Stomach smooth muscle (tissue), 2 donors: Measurements from ENCODE around the gene GTSE1.

Source experiments
- H3K27ac ChIP-seq: one replicate; pipeline ENCODE4 v1.7.0; 2013; ENCODE audit warnings: mild to moderate bottlenecking, low read length, inconsistent platforms
- H3K27me3 ChIP-seq, 2 donors: one replicate each; pipeline ENCODE4 v1.7.0; 2013; ENCODE audit warnings: low read length in 2 of 2; ENCODE audit not compliant: insufficient read depth in 2 of 2, control insufficient read depth in 1 of 2
- H3K36me3 ChIP-seq, 2 donors: one replicate each; pipeline ENCODE4 v1.7.0; 2013; ENCODE audit warnings: low read length in 2 of 2; ENCODE audit not compliant: control insufficient read depth in 2 of 2, insufficient read depth in 2 of 2
- H3K4me1 ChIP-seq: one replicate; pipeline ENCODE4 v1.7.0; 2013; ENCODE audit warnings: low read length; ENCODE audit not compliant: control insufficient read depth, insufficient read depth
- H3K4me3 ChIP-seq, 2 donors: one replicate each; pipeline ENCODE4 v1.7.0; 2013; ENCODE audit warnings: low read length in 2 of 2
- H3K9ac ChIP-seq, 2 donors: one replicate each; pipeline ENCODE4 v1.7.0; 2013; ENCODE audit warnings: low read length in 2 of 2, mild to moderate bottlenecking in 1 of 2
- H3K9me3 ChIP-seq, 2 donors: one replicate each; pipeline ENCODE4 v1.7.0; 2013; ENCODE audit warnings: low read length in 2 of 2; ENCODE audit not compliant: control insufficient read depth in 2 of 2
- donor health status: healthy.
- donor health status: Pancreatic carcinoma.

Gene GTSE1

DNA sequence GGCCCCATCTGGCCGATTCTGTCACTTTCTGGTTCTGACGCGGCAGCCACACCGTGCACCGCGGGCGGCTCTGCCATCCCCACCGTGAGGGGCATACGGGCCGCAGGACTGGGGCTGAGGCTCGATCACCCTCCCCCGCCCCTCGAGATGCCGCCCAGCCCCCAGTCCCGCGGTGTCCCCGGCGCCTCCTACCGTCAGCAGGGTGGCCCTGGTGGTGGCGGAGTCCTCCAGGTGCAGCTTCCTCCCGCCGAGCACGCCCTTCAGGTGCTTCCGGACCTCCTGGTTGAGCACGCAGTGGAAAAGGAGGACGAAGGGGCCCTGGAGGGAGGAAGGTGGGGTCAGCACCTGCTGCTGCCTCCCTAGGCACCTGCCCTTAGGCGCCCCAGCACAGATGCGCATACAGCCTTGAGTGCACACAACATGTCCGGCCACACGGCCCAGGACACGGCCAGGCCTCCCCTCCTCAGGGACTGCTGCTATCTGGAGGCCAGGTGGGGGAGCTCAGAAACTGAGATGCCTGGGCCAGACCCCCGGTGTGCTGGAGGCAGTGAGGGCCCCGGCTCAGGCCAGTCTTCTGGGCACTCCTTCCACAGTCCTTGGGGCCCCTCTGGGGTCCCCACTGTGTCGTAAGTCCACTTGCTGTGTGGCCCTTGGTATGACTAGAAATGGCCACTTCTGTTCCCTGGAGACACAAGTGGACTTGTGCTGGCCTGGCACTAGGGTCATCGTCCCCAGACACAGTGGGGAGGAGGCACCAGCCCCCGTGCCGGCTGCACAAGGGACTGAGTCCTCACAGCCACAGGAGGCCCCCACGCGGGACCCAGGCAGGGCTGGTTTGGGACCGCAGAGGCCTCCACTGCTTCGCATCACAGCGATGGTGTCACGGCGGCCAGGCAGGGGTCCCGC lies 70.4 kb downstream of the GTSE1 start:
- peaks cover 5 to 8% of the 10 kb centered on the region in 2 donors for H3K27me3 ChIP-seq
- H3K36me3 ChIP-seq, result no peaks in the 10 kb centered on the region
- no peaks in the 10 kb centered on the region for H3K4me1 ChIP-seq
- no peak overlapping the region for H3K27ac ChIP-seq
- no peak overlapping the region for H3K4me3 ChIP-seq
- H3K9ac ChIP-seq, result no peak overlapping the region
- no peaks in the 10 kb centered on the region for H3K9me3 ChIP-seq

GRCh38 chr22:46367707-46368191 lies 71.1 kb downstream of the GTSE1 start:
- Histone ChIP-seq H3K36me3 (no peaks in the 10 kb centered on the region), H3K4me1 (no peaks in the 10 kb centered on the region), H3K27me3 (peaks cover 7 to 8% of the 10 kb centered on the region in 2 donors), H3K4me3 (no peak overlapping the region), H3K9ac (no peak overlapping the region), H3K9me3 (no peaks in the 10 kb centered on the region), H3K27ac (no peak overlapping the region)

- H3K27me3 ChIP-seq, result peaks cover 11% of the 10 kb centered on the region in 2 donors
- H3K4me1 ChIP-seq, result no peaks in the 10 kb centered on the region
- no peak overlapping the region for H3K4me3 ChIP-seq
- no peaks in the 10 kb centered on the region for H3K9me3 ChIP-seq
- no peak overlapping the region for H3K9ac ChIP-seq
- H3K36me3 ChIP-seq, result no peaks in the 10 kb centered on the region
- no peak overlapping the region for H3K27ac ChIP-seq
Measured at GRCh38 chr22:46368422-46368821, 71.8 kb downstream of the GTSE1 start.

DNA sequence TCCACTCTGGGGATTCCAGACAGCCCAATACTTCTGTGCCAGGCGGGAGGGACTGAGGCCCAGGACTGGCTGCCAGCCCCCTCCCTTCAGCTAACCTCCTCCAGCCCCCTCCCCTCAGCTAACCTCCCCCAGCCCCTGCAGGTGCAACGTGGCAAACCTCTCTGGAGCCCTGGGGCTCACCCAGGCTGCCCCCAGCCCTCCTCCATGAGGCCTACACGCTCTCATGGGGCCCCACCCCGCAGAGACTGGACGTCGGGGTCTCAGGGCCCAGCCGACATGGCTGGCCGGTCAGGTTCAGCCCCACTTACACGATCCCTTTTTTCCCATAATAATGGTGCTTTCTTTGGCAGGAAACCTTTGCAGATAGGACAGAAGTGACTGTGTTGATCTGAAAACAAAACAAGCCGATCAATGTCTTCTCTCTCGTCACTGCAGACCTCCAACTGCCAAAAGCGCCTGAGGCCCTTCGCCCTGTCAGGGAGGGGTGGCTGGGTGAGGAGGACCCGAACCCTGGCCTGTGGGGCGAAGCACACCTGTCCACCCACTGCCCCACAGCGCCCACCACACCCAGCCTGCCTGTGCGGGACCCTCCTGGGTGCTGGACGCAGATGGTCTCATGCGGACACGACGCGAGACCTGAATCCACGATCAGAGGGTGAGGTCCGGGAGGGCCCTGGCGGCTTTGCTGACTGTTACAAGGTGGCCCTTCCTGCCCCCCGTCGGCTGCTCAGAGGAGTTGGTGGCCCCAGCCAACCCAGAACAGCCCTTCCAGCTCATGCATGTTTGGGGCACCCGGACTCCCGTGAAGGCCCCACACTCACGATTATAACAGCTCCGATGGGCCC lies 72.4 kb downstream of the GTSE1 start:
- no peak overlapping the region for H3K4me3 ChIP-seq
- no peaks in the 10 kb centered on the region for H3K9me3 ChIP-seq
- no peak overlapping the region for H3K9ac ChIP-seq
- no peaks in the 10 kb centered on the region for H3K4me1 ChIP-seq
- peaks cover 11% of the 10 kb centered on the region in 2 donors for H3K27me3 ChIP-seq
- H3K27ac ChIP-seq, result no peak overlapping the region
- H3K36me3 ChIP-seq, result no peaks in the 10 kb centered on the region

- Histone ChIP-seq H3K9ac (no peak overlapping the region), H3K4me3 (no peak overlapping the region), H3K27me3 (peaks cover 11% of the 10 kb centered on the region in 2 donors), H3K27ac (no peak overlapping the region), H3K9me3 (no peaks in the 10 kb centered on the region), H3K4me1 (no peaks in the 10 kb centered on the region), H3K36me3 (no peaks in the 10 kb centered on the region)
Measured at GRCh38 chr22:46369716-46370583, 73.3 kb downstream of the GTSE1 start.

DNA sequence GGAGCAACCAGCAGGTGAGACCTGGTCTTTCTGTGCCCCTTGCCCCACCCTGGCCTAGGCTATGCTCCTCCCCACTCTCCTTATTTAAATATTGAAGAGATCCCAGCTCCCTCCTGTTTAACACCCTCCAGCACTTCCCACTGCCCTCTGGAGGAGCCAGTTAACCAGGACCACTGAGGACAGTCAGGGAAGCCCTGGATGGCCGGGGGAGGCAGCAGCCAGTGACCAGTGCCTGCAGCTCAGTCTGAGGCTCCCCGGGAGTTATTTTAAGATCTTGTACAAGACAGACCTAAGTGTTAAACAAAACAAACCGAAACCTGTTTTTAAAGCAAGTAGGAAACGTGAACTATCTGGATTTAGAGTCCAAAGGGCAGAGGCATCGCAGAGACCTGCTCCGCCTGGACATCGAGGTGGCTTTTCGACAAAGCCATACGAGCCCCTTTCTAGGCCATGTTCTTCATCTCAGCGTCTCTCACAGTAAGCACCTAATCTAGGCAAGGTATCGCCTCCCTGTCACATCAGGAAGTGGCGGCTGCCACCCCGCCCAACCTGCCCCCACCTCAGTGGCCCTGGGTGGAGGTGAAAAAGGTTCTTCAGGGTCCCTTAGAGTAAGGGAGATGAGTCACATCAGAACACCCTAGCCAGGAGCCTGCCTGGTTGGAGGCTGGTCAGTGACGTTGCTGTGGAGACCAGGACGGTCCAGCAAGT lies 74.1 kb downstream of the GTSE1 start:
- Histone ChIP-seq H3K9me3 (peaks cover 1 to 2% of the 10 kb centered on the region in 2 donors), H3K36me3 (no peaks in the 10 kb centered on the region)

DNA sequence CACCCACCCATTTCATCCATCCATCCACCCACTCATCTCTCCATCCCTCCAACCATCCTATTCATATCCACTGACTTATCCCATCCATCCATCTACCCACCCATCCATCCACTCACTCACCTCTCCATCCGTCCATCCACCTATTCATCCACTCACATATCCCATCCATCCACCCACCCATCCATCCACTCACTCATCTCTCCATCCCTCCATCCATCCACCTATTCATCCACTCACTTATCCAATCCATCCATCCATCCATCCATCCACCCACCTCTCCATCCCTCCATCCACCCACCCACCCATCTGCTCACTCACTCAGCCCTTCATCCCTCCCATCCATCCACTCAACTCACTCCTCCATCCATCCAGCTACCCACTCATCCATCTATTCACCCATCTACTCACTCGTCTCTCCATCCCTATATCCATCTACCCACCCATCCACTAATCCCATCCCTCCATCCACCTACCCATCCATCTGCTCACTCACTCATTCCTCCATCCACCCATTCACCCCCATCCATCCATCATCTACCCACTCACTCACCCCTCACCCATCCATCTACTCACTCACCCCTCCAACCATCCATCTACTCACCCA lies 75.1 kb downstream of the GTSE1 start:
- Histone ChIP-seq H3K4me3 (no peak overlapping the region), H3K27ac (no peak overlapping the region), H3K36me3 (no peaks in the 10 kb centered on the region), H3K27me3 (peaks cover 8 to 11% of the 10 kb centered on the region in 2 donors), H3K4me1 (no peaks in the 10 kb centered on the region), H3K9me3 (peaks cover 2 to 5% of the 10 kb centered on the region in 2 donors), H3K9ac (no peak overlapping the region)

More for the DNA sequence above, 74.1 kb downstream of the GTSE1 start:
- Histone ChIP-seq H3K9ac (no peak overlapping the region), H3K27ac (no peak overlapping the region), H3K27me3 (peaks cover 11% of the 10 kb centered on the region in 2 donors), H3K4me3 (no peak overlapping the region), H3K4me1 (no peaks in the 10 kb centered on the region)

DNA sequence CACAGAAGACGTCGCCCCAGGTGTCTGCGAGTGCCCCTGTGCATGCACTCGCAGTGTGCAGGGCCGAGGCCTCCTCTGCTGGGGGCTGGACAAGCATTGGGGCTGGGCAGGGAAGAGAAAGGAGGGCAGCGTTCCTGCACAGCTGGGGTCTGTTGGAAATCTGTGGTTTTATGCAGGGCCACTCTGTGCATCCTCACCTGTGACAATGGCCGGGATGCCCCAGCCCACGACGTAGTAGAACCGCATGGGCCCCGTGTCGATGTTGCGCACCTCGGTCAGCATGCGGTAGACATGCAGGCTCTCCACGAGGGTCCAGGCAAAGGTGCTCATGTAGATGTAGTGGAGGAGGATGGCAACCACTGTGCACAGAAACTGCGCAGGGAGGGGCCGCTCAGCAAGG lies 76.0 kb downstream of the GTSE1 start:
- H3K27me3 ChIP-seq, result peaks cover 2 to 6% of the 10 kb centered on the region in 2 donors
- H3K36me3 ChIP-seq, result no peaks in the 10 kb centered on the region
- H3K9me3 ChIP-seq, result peaks cover 2 to 5% of the 10 kb centered on the region in 2 donors
- no peak overlapping the region for H3K4me3 ChIP-seq
- no peak overlapping the region for H3K9ac ChIP-seq
- H3K4me1 ChIP-seq, result no peaks in the 10 kb centered on the region
- no peak overlapping the region for H3K27ac ChIP-seq

DNA sequence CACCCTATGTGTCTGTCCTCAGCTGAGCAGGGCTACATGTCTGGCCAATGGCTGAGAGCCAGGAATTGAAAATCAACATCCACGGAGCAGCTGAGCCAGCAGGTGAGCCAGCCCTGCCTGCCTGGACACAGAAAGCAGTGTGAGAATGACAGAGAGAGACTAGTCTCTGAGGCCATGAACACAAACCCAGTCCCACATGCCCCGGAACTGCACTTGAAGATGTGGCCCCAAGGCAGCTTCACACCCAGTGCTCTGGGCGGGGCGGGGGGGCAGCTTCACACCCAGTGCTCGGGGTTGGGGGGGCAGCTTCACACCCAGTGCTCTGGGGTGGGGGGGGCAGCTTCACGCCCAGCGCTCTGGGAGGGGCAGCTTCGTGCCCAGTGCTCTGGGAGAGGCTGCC lies 76.5 kb downstream of the GTSE1 start:
- Histone ChIP-seq H3K4me1 (no peaks in the 10 kb centered on the region), H3K27ac (no peak overlapping the region), H3K4me3 (no peak overlapping the region), H3K9ac (no peak overlapping the region), H3K9me3 (peaks cover 2 to 5% of the 10 kb centered on the region in 2 donors), H3K27me3 (peaks cover 2 to 6% of the 10 kb centered on the region in 2 donors), H3K36me3 (no peaks in the 10 kb centered on the region)
